GM21360 (cell line): ENCODE measurements around the gene SDC4.

ENCODE experiments used
- ATAC-seq: cut with Tn5 transposase; IDR thresholded peaks from one replicate; pipeline ENCODE4 v1.9.1; 2021; ENCODE audit warnings: mild to moderate bottlenecking, moderate library complexity; ENCODE audit not compliant: unreplicated experiment

Gene SDC4

DNA sequence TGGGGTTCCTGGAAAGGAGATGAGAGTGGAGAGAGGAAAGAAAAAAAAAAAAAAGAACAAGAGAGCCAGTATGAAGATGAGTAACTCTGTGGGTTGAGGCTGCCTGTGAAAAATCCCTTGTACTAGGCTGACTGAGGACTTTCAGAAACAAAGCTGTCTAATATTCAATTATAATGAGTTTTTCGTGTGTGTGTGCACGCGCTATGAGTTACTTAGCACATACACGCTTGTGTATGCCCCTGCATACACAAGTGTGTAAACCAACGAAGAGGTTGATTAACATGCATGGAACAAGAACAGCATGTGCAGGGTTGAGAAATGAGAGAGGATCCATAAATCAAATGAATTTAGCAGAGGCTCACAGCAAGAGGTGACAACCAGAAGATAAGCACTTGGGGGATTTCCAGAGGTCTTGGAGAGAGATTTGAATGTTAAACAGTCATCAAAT lies 46.4 kb downstream of the SDC4 start:
- no peak for ATAC-seq

- no peak for ATAC-seq
Measured at GRCh38 chr20:45300961-45301360, 47.3 kb downstream of the SDC4 start.

DNA sequence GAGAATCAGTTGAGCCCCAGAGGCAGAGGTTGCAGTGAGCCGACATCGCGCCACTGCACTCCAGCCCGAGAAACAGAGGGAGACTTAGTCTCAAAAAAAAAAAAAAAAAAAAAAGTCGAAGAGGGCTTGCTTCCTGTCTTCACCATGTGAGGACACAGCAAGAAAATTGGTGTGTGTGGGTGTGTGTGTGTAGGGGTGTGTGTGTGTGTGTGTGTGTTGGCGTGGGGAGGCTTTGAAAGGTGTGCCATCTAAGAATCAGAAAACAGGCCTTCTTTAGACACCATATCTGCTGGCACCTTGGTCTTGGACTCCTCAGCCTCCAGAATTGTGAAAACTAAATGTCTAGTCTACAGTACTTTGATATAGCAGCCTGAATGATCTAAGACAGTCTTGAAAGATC lies 48.4 kb downstream of the SDC4 start:
- no peak for ATAC-seq

DNA sequence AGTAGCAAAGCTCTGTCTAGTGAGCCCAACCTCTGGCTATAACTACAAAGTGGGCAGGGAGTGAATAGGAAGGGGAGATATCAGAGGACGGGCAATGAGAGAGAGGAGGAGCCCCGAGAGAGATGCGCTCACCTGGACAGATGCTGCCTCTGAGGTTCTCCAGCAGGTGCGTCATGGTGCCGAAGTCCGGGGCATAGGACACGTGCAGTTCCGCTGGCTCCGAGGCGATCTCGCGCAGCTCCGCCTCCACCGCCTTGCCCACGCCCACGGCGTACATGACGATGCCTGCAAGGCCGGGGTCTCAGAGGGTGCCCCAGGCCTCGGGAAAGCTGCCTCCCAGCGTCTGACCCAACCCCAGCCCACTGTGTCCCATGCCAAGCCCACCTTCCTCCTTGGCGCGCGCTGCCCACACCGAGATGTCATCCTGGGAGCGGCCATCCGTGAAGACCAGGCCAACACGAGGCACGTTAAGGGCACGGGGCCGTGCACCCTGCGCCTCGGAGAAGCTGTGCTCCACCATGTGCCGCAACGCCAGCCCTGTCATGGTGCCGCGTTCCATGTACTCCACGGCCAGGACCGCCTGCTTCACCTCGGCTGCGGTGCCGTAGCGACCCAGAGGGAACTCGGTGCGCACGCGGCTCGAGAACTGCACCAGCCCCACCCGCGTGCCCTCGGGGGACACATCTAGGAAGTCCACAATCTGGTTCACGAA lies 50.3 kb downstream of the SDC4 start:
- ATAC-seq, result no peak

GRCh38 chr20:45294659-45295058 lies 53.6 kb downstream of the SDC4 start:
- no peak for ATAC-seq

- ATAC-seq, result no peak
Measured at GRCh38 chr20:45294003-45294368, 54.2 kb downstream of the SDC4 start.

DNA sequence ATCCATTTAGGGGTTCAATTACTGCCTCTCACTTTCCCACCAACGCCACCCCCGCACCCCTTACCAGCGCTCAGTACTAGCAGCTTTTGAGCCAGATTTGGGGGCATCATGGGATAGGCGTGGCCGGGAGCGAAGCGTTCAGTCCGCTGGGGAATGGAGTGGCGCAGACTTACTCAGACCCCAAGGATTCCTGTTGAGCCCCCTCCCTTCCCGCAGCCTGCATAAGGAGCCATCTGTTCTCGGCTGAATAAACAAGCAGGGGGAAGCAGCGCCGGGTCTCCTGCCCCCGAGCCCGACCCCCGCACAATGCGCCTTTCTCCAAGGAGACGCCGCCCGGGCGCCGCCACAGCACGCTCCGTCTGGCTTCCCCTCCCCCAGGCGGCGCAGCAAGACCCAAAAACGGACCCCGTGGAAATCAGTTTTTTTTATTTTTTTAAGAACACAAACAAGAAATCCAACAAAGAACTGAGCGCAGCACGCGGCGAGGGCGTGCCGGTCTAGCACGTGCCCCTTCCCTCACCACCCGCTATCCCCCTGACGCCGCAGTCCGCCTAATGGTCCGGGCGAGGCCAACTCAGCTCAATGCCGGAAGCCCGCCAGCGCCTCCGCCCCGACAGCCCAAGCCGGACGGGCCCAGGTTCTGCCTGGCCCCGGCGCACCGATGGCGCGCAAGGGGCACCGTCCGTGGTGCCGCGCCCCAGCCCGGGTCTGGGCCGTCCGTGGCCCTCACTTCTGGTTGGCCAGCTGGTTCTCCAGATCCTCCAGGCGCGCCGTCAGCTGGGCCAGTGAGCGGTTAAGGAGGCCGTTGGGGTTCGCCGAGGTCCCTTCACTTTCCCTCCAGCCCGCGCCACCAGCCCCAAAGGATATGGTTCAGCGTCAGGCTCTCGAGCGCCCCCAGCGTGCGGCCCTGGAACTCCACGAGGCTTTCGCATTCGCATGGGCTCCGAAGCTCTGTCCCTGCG lies 54.9 kb downstream of the SDC4 start:
- ATAC-seq, result no peak

GRCh38 chr20:45292343-45292742 lies 55.9 kb downstream of the SDC4 start:
- no peak for ATAC-seq

GRCh38 chr20:45291526-45291925 lies 56.7 kb downstream of the SDC4 start:
- ATAC-seq, result no peak

DNA sequence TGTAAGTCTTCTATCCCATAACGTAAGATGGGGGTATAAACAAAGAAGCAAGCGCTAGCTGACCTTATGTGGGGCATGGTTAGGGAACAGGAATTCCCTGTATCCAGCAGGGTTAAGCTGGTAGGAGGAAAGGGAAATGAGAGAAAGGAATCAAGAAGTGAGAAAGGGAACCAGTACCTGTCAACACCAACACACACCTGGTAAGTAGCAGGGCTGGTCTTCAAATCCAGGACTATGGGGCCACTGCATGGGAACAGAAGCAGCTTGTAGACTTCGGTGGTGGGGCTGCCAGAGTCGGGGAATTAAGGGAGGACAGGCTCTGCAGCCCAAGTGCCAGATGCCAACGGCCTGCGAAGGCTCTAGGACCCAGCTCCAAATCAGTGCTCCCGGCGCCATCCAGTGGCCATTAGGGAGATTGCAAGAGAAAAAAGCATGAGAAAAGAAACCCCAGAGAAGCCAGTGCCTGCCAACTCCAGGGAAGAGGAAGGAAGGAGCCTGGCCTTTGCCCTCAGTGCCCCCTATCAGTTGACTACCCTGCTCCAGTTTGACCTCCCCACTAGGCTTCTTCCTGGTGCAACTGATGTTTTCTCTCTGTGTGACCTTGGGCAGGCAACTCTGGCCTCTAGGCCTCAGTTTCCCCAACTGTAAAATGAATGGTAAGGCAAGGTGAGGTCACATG lies 57.4 kb downstream of the SDC4 start:
- ATAC-seq, result no peak

DNA sequence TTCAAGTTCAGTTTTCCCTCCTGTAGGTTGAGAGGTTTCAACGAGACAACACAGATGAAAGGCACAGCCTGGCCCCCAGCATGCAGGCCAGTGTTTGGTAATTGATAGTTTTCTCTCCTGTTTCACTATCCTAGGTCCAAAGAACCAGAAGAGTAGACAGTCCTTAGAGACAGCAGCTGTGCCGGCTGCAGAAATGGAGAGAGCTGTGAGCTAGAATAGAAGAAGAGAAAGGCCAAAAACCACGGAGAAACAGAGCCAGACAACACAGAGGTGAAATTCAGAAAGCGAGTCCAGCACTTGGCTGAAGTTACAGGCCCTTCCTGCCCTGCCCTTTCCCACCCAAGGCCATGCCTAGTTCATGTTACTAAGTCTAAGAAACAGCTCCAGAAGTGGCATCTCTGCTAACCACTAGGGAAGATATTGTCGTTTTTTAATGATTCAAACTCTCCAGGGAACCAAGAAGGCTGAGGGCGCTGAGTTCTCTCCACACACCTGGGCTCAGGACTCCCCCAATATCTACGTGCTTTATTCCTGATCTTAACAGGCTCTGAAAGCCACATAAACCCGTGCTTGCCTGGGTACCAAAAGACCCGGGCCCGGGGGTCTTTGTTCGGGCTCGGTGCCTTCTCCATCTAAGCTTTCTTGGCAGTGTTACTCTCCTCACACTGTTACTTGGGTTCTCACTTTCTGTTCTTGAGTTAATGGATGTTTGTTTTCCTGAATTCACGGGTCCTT lies 58.1 kb downstream of the SDC4 start:
- ATAC-seq, result no peak

DNA sequence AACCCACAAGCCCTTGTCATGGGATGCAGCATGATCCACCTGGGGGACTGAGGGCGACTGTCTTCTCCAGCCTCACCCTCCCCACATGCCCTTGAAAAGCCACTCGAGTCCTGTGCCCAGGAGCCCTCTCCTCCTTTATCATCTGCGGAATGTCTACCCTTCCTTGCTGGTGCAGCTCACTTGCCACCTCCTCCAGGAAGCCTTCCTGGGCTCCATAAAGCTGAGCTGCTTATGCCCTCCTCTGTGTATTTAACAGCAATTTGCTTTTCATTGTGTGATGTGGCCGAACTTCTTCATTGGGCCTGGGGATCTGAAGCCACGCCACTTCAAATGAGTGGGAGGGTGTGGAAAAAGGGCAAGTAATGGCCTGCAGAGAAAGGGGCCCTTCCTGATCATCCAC lies 59.4 kb downstream of the SDC4 start:
- ATAC-seq, result no peak

DNA sequence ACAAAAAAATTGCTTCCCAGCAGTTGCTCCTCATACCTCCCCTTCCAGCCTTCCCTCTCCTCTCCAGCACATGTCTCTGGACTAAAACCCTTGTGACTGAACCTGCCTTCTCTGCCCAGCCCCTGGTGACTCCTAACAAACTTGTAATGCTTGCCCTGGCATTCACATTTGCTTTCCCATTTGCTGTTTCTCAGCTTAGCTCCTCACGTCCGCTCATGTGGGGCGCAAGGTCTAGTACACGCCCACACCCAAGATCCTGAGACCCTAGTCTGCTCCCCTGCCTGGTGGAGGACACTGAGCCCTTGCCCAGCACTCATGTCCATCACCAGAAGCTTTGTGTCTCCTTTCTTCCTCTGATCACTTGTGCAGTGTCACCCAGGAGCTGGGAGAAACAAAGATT lies 59.8 kb downstream of the SDC4 start:
- ATAC-seq, result no peak

DNA sequence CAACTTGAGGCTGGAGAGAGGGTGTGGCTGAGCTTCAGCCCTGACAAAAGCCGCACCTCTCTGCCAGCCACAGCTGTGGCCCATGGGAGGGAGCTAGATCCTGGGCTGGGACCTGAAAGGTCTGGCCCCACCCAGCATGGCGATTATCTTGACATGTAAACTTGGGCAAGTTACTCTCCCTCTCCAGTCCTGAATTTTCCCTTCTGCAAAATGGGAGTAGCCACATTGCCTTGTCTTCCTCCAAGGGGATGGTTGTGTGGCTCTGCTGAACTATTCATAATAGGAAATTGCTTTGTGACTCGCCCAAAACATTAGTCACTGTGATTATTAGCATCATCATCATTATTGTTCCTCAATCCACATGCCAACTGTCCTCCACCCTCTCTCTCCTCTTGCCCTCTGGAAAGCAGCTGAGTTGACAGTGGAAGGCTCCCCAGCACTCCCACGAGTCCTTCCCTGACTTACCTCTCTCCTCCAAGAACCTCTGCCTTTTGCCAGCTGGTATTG lies 64.6 kb downstream of the SDC4 start:
- ATAC-seq, result no peak

DNA sequence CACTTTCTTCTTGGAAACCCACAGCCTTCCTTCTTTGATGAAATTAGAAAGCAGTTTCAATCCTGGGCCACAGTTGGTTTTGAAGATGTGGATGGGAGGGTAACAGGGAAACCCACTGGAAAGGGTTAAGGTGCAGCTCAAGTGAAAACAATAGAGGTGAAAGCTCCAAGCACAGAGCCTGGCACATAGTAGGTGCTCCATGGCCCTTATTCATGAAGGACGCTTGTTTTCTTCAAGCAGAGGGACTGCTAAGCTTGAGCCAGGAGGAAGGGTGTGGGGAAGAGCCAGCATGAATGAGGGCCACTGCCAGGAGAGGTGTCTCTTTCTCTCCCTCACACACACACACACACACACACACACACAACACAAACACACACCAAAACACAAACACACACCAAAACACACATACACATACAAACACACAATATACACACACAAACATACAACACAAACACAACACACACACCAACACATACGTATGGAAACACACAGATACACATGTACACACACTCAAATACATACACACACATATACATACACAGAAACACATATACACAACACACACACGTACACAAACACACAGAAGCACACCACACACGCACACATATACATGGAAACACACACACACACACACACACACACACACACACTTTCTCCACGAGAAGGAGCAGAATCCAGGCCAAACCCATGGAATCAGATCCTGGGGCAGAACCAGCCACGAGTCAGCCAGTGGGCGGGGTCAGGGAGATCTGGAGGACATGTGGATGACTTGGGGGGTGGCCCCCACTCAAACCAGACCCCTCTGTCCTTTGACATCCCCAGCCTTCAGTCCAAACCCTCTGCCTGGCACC lies 65.3 kb downstream of the SDC4 start:
- no peak for ATAC-seq

- no peak for ATAC-seq
Measured at GRCh38 chr20:45279992-45280391, 68.2 kb downstream of the SDC4 start.

GRCh38 chr20:45275338-45275737 lies 72.9 kb downstream of the SDC4 start:
- no peak for ATAC-seq
